Measurements from ENCODE around the gene ABCD2.

Gene ABCD2

DNA sequence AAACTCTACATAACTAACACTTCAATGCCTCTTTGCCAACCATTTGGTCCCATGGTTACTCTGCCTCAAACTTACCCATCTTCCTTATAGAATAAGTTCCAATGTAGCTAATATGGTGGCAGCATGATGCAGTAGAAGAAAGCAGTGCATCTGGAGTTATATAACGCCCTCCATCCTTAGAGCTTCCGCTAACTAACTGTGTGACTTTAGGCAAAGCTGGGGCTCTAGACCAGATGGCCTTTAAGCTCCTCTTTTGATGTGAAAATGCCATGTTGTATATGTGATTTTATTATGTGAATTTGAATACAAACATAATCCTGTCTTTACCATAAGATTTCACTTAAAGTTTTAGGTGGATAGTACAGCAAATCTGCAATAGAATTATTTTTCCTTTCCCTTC, 6.1 kb downstream of the ABCD2 start:
- Histone ChIP-seq H3K27ac (ENCODE audit: insufficient read depth in 1 of 2, low read depth in 1 of 2, low read length in 2 of 2, poor library complexity in 1 of 2, severe bottlenecking in 2 of 2) (no peak overlapping the region), H3K27me3 (replicated peaks in 2 of 5; ENCODE audit: control insufficient read depth in 4 of 5, insufficient read depth in 5 of 5, low read length in 4 of 5) (peaks cover 0 to 6% (median 0%) of the 10 kb centered on the region in 5 experiments), H3K4me3 (ENCODE audit: control insufficient read depth in 1 of 7, extremely low read depth in 1 of 7, insufficient read depth in 4 of 7, low read depth in 2 of 7, low read length in 6 of 7) (no peak overlapping the region), H3K4me1 (ENCODE audit: control extremely low read depth in 1 of 4, control insufficient read depth in 4 of 4, insufficient read depth in 4 of 4, low read length in 3 of 4) (no peaks in the 10 kb centered on the region), H3K36me3 (ENCODE audit: control insufficient read depth in 4 of 4, insufficient read depth in 4 of 4, low read length in 3 of 4) (no peaks in the 10 kb centered on the region), H3K9me3 (ENCODE audit: control extremely low read depth in 1 of 5, control insufficient read depth in 4 of 5, insufficient read depth in 2 of 5, low read depth in 1 of 5, low read length in 4 of 5) (no peaks in the 10 kb centered on the region)
- ChIA-PET POLR2A (no interaction called here), CTCF (no interaction called here)
- WGBS (ENCODE audit: insufficient coverage), result 100% methylated on average over 2 of the region's 2 CpGs
- no peak for DNase-seq

DNA sequence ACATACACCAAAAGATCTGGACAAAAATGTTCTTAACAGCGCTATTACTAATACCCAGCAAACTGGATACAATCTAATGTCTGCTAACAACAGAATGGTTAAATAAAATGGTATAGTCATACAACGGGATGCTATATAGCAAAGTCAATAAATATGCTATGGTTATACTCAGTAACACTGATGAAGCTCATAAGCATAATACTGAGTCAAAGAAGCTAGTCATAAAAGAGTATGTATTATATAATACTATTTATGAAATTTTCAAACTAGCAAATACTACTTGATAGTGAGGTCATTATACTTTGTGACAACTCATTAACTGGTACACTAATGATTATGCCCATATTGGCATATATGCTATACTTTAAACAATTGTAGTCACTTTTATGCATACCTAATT, 7.4 kb downstream of the ABCD2 start:
- CTCF ChIA-PET, result no interaction called here

GRCh38 chr12:39611818-39612217, 7.8 kb downstream of the ABCD2 start:
- H3K4me3 ChIP-seq (ENCODE audit: control insufficient read depth in 1 of 7, extremely low read depth in 1 of 7, insufficient read depth in 4 of 7, low read depth in 2 of 7, low read length in 6 of 7), result no peak overlapping the region
- no peak overlapping the region for H3K27ac ChIP-seq (ENCODE audit: insufficient read depth in 1 of 2, low read depth in 1 of 2, low read length in 2 of 2, poor library complexity in 1 of 2, severe bottlenecking in 2 of 2)
- WGBS (ENCODE audit: insufficient coverage), result no CpG with 5 or more reads among the region's 2 CpGs
- CTCF ChIA-PET, result no interaction called here
- H3K9me3 ChIP-seq (ENCODE audit: control extremely low read depth in 1 of 5, control insufficient read depth in 4 of 5, insufficient read depth in 2 of 5, low read depth in 1 of 5, low read length in 4 of 5), result no peaks in the 10 kb centered on the region
- DNase-seq, result no peak
- no peaks in the 10 kb centered on the region for H3K36me3 ChIP-seq (ENCODE audit: control insufficient read depth in 4 of 4, insufficient read depth in 4 of 4, low read length in 3 of 4)
- POLR2A ChIA-PET, result no interaction called here
- peaks cover 0 to 6% (median 0%) of the 10 kb centered on the region in 5 experiments for H3K27me3 ChIP-seq (replicated peaks in 2 of 5; ENCODE audit: control insufficient read depth in 4 of 5, insufficient read depth in 5 of 5, low read length in 4 of 5)
- H3K4me1 ChIP-seq (ENCODE audit: control extremely low read depth in 1 of 4, control insufficient read depth in 4 of 4, insufficient read depth in 4 of 4, low read length in 3 of 4), result no peaks in the 10 kb centered on the region

More for the DNA sequence above, 7.4 kb downstream of the ABCD2 start:
- Histone ChIP-seq H3K9me3 (ENCODE audit: control extremely low read depth in 1 of 5, control insufficient read depth in 4 of 5, insufficient read depth in 2 of 5, low read depth in 1 of 5, low read length in 4 of 5) (no peaks in the 10 kb centered on the region), H3K4me3 (ENCODE audit: control insufficient read depth in 1 of 7, extremely low read depth in 1 of 7, insufficient read depth in 4 of 7, low read depth in 2 of 7, low read length in 6 of 7) (no peak overlapping the region), H3K36me3 (ENCODE audit: control insufficient read depth in 4 of 4, insufficient read depth in 4 of 4, low read length in 3 of 4) (no peaks in the 10 kb centered on the region), H3K27ac (ENCODE audit: insufficient read depth in 1 of 2, low read depth in 1 of 2, low read length in 2 of 2, poor library complexity in 1 of 2, severe bottlenecking in 2 of 2) (no peak overlapping the region), H3K27me3 (replicated peaks in 2 of 5; ENCODE audit: control insufficient read depth in 4 of 5, insufficient read depth in 5 of 5, low read length in 4 of 5) (peaks cover 0 to 6% (median 0%) of the 10 kb centered on the region in 5 experiments), H3K4me1 (ENCODE audit: control extremely low read depth in 1 of 4, control insufficient read depth in 4 of 4, insufficient read depth in 4 of 4, low read length in 3 of 4) (no peaks in the 10 kb centered on the region)
- no CpG with 5 or more reads among the region's 2 CpGs for WGBS (ENCODE audit: insufficient coverage)
- no peak for DNase-seq
- POLR2A ChIA-PET, result no interaction called here

- 100% methylated on average over 1 of the region's 1 CpG for WGBS (ENCODE audit: insufficient coverage)
- Histone ChIP-seq H3K27me3 (replicated peaks in 2 of 5; ENCODE audit: control insufficient read depth in 4 of 5, insufficient read depth in 5 of 5, low read length in 4 of 5) (peaks cover 0 to 6% (median 0%) of the 10 kb centered on the region in 5 experiments), H3K4me3 (ENCODE audit: control insufficient read depth in 1 of 7, extremely low read depth in 1 of 7, insufficient read depth in 4 of 7, low read depth in 2 of 7, low read length in 6 of 7) (no peak overlapping the region), H3K27ac (ENCODE audit: insufficient read depth in 1 of 2, low read depth in 1 of 2, low read length in 2 of 2, poor library complexity in 1 of 2, severe bottlenecking in 2 of 2) (no peak overlapping the region), H3K36me3 (ENCODE audit: control insufficient read depth in 4 of 4, insufficient read depth in 4 of 4, low read length in 3 of 4) (no peaks in the 10 kb centered on the region), H3K4me1 (ENCODE audit: control extremely low read depth in 1 of 4, control insufficient read depth in 4 of 4, insufficient read depth in 4 of 4, low read length in 3 of 4) (no peaks in the 10 kb centered on the region), H3K9me3 (ENCODE audit: control extremely low read depth in 1 of 5, control insufficient read depth in 4 of 5, insufficient read depth in 2 of 5, low read depth in 1 of 5, low read length in 4 of 5) (no peaks in the 10 kb centered on the region)
- ChIA-PET CTCF (interaction anchor here (0.6 kb wide), 1 partner anchor 23 kb away, joined by 3 read pairs; no protein-coding TSS in a partner anchor), POLR2A (no interaction called here)
- no peak for DNase-seq
Measured at GRCh38 chr12:39610436-39611025, 9.1 kb downstream of the ABCD2 start.

DNA sequence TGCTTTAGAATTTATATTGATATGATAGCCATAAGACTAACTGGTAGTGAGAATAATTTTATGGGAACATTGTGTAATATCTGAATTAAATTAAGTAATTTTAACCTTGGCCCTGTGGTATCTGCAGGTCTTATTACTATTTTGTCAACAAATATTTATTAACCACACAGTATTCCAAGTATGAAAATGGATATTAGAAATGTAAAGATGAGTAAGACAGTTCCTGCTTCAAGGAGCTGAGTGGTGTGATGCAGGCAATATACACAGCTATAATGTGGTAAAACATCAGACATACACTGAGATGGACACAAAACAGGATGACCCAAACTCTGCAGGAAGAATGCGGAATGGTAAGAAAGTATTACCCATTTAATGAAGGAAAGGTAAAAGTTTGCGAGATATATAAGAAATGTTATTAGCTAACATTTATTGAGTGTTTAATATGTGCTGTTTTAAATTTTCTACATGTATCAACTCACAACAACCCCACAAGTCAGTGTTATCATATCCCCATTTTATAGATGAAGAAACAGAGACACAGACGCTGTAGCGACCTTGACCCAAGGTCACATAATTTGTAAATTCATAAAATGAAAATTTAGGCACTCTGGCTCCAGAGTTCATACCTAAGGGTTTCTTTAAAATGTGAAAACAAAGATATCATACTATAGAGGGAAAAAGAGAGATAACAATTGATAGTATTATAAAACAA, 12.7 kb downstream of the ABCD2 start:
- Histone ChIP-seq H3K4me3 (ENCODE audit: control insufficient read depth in 1 of 7, extremely low read depth in 1 of 7, insufficient read depth in 4 of 7, low read depth in 2 of 7, low read length in 6 of 7) (no peak overlapping the region), H3K27ac (ENCODE audit: insufficient read depth in 1 of 2, low read depth in 1 of 2, low read length in 2 of 2, poor library complexity in 1 of 2, severe bottlenecking in 2 of 2) (no peak overlapping the region), H3K4me1 (ENCODE audit: control extremely low read depth in 1 of 4, control insufficient read depth in 4 of 4, insufficient read depth in 4 of 4, low read length in 3 of 4) (no peaks in the 10 kb centered on the region), H3K9me3 (ENCODE audit: control extremely low read depth in 1 of 5, control insufficient read depth in 4 of 5, insufficient read depth in 2 of 5, low read depth in 1 of 5, low read length in 4 of 5) (no peaks in the 10 kb centered on the region), H3K36me3 (ENCODE audit: control insufficient read depth in 4 of 4, insufficient read depth in 4 of 4, low read length in 3 of 4) (no peaks in the 10 kb centered on the region), H3K27me3 (replicated peaks in 2 of 5; ENCODE audit: control insufficient read depth in 4 of 5, insufficient read depth in 5 of 5, low read length in 4 of 5) (peaks cover 0 to 6% (median 0%) of the 10 kb centered on the region in 5 experiments)
- DNase-seq, result no peak
- WGBS (ENCODE audit: insufficient coverage), result 100% methylated on average over 3 of the region's 4 CpGs
- CTCF ChIA-PET, result no interaction called here
- POLR2A ChIA-PET, result no interaction called here

DNA sequence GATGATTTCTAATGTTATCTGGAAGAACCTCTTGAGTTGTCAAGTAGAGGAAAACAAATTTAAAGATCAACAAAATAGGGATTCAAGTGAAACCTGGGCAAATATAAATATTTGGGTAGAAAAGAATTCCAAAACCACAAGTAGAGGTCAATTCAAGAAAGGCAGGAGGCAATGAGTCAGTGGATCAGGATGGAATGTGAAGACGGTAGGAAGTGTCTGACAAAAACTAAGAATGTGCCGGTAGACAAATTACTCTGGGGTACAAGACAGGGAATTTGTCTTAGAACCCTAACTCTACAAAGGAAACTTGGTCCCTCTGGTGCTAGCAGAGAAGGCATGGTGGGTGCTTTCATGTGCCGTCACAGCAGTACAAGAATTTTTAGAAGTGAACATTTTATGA, 13.6 kb downstream of the ABCD2 start:
- POLR2A ChIA-PET, result no interaction called here
- peaks cover 0 to 6% (median 0%) of the 10 kb centered on the region in 5 experiments for H3K27me3 ChIP-seq (replicated peaks in 2 of 5; ENCODE audit: control insufficient read depth in 4 of 5, insufficient read depth in 5 of 5, low read length in 4 of 5)
- CTCF ChIA-PET, result no interaction called here
- H3K9me3 ChIP-seq (ENCODE audit: control extremely low read depth in 1 of 5, control insufficient read depth in 4 of 5, insufficient read depth in 2 of 5, low read depth in 1 of 5, low read length in 4 of 5), result no peaks in the 10 kb centered on the region
- no peak overlapping the region for H3K4me3 ChIP-seq (ENCODE audit: control insufficient read depth in 1 of 7, extremely low read depth in 1 of 7, insufficient read depth in 4 of 7, low read depth in 2 of 7, low read length in 6 of 7)
- WGBS (ENCODE audit: insufficient coverage), result no CpG with 5 or more reads among the region's 3 CpGs
- no peak for DNase-seq
- no peak overlapping the region for H3K27ac ChIP-seq (ENCODE audit: insufficient read depth in 1 of 2, low read depth in 1 of 2, low read length in 2 of 2, poor library complexity in 1 of 2, severe bottlenecking in 2 of 2)
- no peaks in the 10 kb centered on the region for H3K4me1 ChIP-seq (ENCODE audit: control extremely low read depth in 1 of 4, control insufficient read depth in 4 of 4, insufficient read depth in 4 of 4, low read length in 3 of 4)
- H3K36me3 ChIP-seq (ENCODE audit: control insufficient read depth in 4 of 4, insufficient read depth in 4 of 4, low read length in 3 of 4), result no peaks in the 10 kb centered on the region

GRCh38 chr12:39605501-39605900, 14.1 kb downstream of the ABCD2 start:
- ChIA-PET POLR2A (no interaction called here), CTCF (no interaction called here)

More at GRCh38 chr12:39605501-39605900, 14.1 kb downstream of the ABCD2 start:
- no peak overlapping the region for H3K4me3 ChIP-seq (ENCODE audit: control insufficient read depth in 1 of 7, extremely low read depth in 1 of 7, insufficient read depth in 4 of 7, low read depth in 2 of 7, low read length in 6 of 7)
- no peaks in the 10 kb centered on the region for H3K36me3 ChIP-seq (ENCODE audit: control insufficient read depth in 4 of 4, insufficient read depth in 4 of 4, low read length in 3 of 4)
- WGBS (ENCODE audit: insufficient coverage), result no CpG with 5 or more reads among the region's 1 CpG
- DNase-seq, result no peak
- no peaks in the 10 kb centered on the region for H3K9me3 ChIP-seq (ENCODE audit: control extremely low read depth in 1 of 5, control insufficient read depth in 4 of 5, insufficient read depth in 2 of 5, low read depth in 1 of 5, low read length in 4 of 5)
- peaks cover 0 to 6% (median 0%) of the 10 kb centered on the region in 5 experiments for H3K27me3 ChIP-seq (replicated peaks in 2 of 5; ENCODE audit: control insufficient read depth in 4 of 5, insufficient read depth in 5 of 5, low read length in 4 of 5)
- no peaks in the 10 kb centered on the region for H3K4me1 ChIP-seq (ENCODE audit: control extremely low read depth in 1 of 4, control insufficient read depth in 4 of 4, insufficient read depth in 4 of 4, low read length in 3 of 4)
- no peak overlapping the region for H3K27ac ChIP-seq (ENCODE audit: insufficient read depth in 1 of 2, low read depth in 1 of 2, low read length in 2 of 2, poor library complexity in 1 of 2, severe bottlenecking in 2 of 2)

All from common myeloid progenitor, CD34-positive (primary cell).